ENCODE data around the gene OR2T11.
"Not testable (repeated sequence)": the region's sequence is repeated elsewhere in the genome, so short reads cannot be mapped to it uniquely, and the experiment has no call there.

The OR2T11 gene

DNA sequence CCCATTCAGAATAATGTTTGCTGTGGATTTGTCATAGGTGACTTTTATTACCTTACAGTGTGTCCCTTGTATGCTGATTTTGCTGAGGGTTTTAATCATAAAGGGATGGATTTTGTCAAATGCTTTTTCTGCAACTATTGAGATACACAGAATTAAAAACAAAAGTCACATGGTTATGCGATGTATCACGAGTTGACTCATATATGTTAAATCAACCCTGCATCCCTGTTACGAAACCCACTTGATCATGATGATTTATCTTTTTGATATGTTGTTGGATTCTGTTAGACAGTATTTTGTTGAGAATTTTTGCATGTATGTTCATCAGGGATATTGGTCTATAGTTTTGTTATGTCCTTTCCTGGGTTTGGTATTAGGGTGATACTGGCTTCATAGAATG, 49.6 kb downstream of the OR2T11 start:
- TF ChIP-seq Cebpa-rat (IDR thresholded peaks at IDR 0.05), result no peak
- Histone ChIP-seq H3K9ac (no peak overlapping the region), H3K36me3 (no peaks in the 10 kb centered on the region), H3K9me3 (replicated peaks in 1 of 11) (no peaks in the 10 kb centered on the region), H3K27ac (no peak overlapping the region), H3K4me1 (no peaks in the 10 kb centered on the region), H3K4me2 (no peak overlapping the region), H3K4me3 (no peak overlapping the region), H3K27me3 (no peaks in the 10 kb centered on the region), H4K20me1 (no peaks in the 10 kb centered on the region)

DNA sequence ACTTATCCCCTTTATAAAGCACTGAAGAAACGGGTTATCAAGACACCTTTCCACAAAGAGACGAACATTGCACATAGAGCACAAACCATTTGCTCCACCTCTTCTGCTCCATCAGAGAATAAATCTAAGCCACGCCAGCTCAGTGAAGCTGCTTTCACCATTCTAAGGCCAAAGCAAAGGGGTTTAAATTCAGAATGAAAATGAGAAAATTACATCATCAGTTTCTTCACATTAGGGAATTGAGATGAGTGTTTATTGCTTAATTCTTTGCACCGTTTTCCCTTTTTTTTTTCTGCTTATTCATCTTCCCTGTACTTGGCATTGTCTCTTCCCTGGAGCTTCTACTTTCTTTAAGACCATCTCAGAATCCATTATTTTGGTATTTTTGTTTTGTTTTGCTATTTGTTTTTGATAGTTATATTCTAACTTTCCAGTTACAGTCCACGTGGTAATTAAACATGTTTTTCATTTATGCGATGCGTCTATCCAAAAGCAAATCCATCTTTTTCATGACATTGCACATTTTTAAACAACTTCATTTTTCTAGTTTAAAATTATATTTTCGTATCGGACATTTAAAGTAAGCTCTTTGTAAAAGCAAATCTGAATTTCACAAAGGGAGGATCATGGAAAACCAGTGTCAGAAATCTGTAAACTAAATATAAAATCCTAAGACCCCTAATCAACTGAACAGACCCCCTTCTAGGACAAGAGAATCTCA, 58.5 kb downstream of the OR2T11 start:
- no peak overlapping the region for H3K9ac ChIP-seq
- H3K9me3 ChIP-seq (replicated peaks in 1 of 11), result peaks cover 0 to 6% (median 0%) of the 10 kb centered on the region in 11 experiments; a peak in 1 of 22 replicates
- H3K27ac ChIP-seq, result no peak overlapping the region
- H4K20me1 ChIP-seq, result no peaks in the 10 kb centered on the region
- H3K4me3 ChIP-seq, result no peak overlapping the region
- H3K27me3 ChIP-seq, result no peaks in the 10 kb centered on the region
- H3K4me1 ChIP-seq, result 0 out of 20 replicates have a peak, but pooled peaks cover 0 to 5% (median 0%) of the 10 kb centered on the region in 10 experiments
- H3K4me2 ChIP-seq, result no peak overlapping the region
- H3K36me3 ChIP-seq, result no peaks in the 10 kb centered on the region
- TF ChIP-seq Cebpa-rat (IDR thresholded peaks at IDR 0.05), result no peak

DNA sequence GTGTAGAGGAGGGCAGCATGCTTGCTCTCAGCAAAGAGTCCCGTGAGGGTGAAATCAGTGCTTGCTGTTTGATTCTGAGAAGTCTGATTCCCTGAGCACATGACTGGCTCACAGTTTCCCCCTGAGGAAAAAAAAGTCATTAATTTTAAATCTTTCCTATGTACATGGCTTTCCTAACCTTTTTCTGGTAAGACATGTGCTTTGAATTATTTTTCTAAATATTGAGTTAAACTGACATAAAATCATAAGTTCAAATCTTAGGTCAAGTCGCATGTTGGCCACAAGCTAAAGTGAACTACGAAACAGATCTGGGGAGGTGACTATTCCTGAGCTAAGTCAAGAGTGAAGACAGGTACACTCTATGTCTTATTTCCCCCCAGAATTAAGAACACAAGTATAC, 60.2 kb downstream of the OR2T11 start, which contains the start of gene OR2T34:
TSS of gene OR2T34 (minus strand) at position 101 of the 400 bp plus-strand sequence. CDS start at position 101, 0 bp downstream.
- H3K4me3 ChIP-seq; H3K27ac ChIP-seq; H3K36me3 ChIP-seq; H3K9me3 ChIP-seq (replicated peaks in 1 of 11); H4K20me1 ChIP-seq; H3K27me3 ChIP-seq; H3K4me2 ChIP-seq; H3K9ac ChIP-seq; H3K4me1 ChIP-seq: not testable (repeated sequence)

DNA sequence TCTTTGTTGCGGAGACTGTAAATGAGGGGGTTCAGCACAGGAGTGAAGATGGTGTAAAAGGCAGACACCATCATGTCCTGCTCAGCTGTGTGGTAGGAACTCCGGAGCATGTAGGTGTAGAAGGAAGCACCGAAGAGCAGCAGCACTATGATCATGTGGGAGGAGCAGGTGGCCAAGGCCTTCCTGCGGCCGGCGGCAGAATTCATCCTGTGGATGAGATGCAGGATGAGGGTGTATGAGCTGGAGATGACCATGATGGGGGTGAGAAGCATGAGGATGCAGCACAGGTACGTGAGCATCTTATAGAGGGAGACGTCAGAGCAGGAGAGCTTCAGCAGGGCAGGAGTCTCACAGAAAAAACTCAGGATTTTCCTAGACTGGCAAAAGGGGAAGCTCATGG, 61.0 kb downstream of the OR2T11 start:
- H3K4me1 ChIP-seq; H3K4me3 ChIP-seq; H3K27ac ChIP-seq; H3K27me3 ChIP-seq; H3K9me3 ChIP-seq (replicated peaks in 1 of 11); H4K20me1 ChIP-seq; H3K9ac ChIP-seq; H3K4me2 ChIP-seq; H3K36me3 ChIP-seq: not testable (repeated sequence)

Measured in BLaER1 treated with 17β-estradiol and CSF1 and Interleukin-3, amounts not matched to agents 10 nM and 100 nM (cell line).